HepG2 (cell line): Measurements from ENCODE around the gene NDE1. TPM values are rescaled to one million over a fixed set of nuclear protein-coding genes. Genes with fewer than 3 reads are reported as not detected.

Experiments
- AGO2 ChIP-seq: fragments of 200-400 bp; formaldehyde crosslinking; optimal IDR thresholded peaks from 2 replicates; pipeline ENCODE3; 2017; ENCODE audit warnings: mild to moderate bottlenecking, low read depth, low read length, moderate library complexity
- ERF ChIP-seq: IDR thresholded peaks from 2 replicates; pipeline ENCODE4 v1.6.1; 2018; ENCODE audit warnings: missing biosample characterization, missing genetic modification reagents
- FOXA1 ChIP-seq, 2 experiments: fragments of 450-650 bp in 1 of 2; sonication (generic) in 1 of 2; formaldehyde crosslinking in 1 of 2; IDR thresholded peaks; 2 replicates each; pipeline versions ENCODE4 v1.4.0 to v1.6.1; 2016 to 2020; ENCODE audit warnings: missing genetic modification reagents in 1 of 2
- KAT7 ChIP-seq: IDR thresholded peaks from 2 replicates; pipeline ENCODE4 v1.6.1; 2018; ENCODE audit warnings: borderline replicate concordance, missing compliant biosample characterization
- RARA ChIP-seq: IDR thresholded peaks from 2 replicates; pipeline ENCODE4 v1.6.1; 2016; ENCODE audit warnings: missing genetic modification reagents, missing compliant biosample characterization
- SKI ChIP-seq: fragments of 450-650 bp; IDR thresholded peaks from one replicate; pipeline ENCODE4 v1.6.1; 2018; ENCODE audit warnings: mild to moderate bottlenecking; ENCODE audit not compliant: partially characterized antibody
- TMF1 ChIP-seq: sonication (generic); formaldehyde crosslinking; IDR thresholded peaks from 2 replicates; pipeline ENCODE4 v1.8.1; 2022; ENCODE audit warnings: low read depth, missing genetic modification reagents
- ZFAT ChIP-seq: sonication (generic); formaldehyde crosslinking; conservative IDR thresholded peaks from 2 replicates; pipeline ENCODE4 v1.8.1; 2023; ENCODE audit warnings: missing genetic modification reagents, inconsistent platforms
- ZFYVE20 ChIP-seq: sonication (generic); formaldehyde crosslinking; IDR thresholded peaks from 2 replicates; pipeline ENCODE4 v1.8.0; 2023; ENCODE audit warnings: low read depth, mild to moderate bottlenecking, moderate library complexity, missing genetic modification reagents, borderline replicate concordance
- ZNF3 ChIP-seq: IDR thresholded peaks from 2 replicates; pipeline ENCODE4 v1.7.0; 2017; ENCODE audit warnings: inconsistent platforms
- ZNF564 ChIP-seq: sonication (generic); formaldehyde crosslinking; IDR thresholded peaks from 2 replicates; pipeline ENCODE4 v1.8.1; 2023; ENCODE audit warnings: mild to moderate bottlenecking, missing genetic modification reagents
- ZNF75D ChIP-seq: sonication (generic); formaldehyde crosslinking; IDR thresholded peaks from 2 replicates; pipeline ENCODE4 v1.8.1; 2023; ENCODE audit warnings: missing genetic modification reagents, mild to moderate bottlenecking, borderline replicate concordance
- ZNF883 ChIP-seq: sonication (generic); formaldehyde crosslinking; IDR thresholded peaks from 2 replicates; pipeline ENCODE4 v1.5.1; 2020; ENCODE audit warnings: mild to moderate bottlenecking, missing genetic modification reagents; ENCODE audit errors: not compliant biosample characterization
- polyA plus RNA-seq, 8 experiments: library from polyadenylated mRNA; depleted of rRNA in 3 of 8; stranded (reverse) in 7 of 8; unstranded in 1 of 8; fragments of >200 nt; fragmentation: Illumina TruSeq in 4 of 8; extraction: Trizol in 4 of 8; gene quantifications; 2 replicates each; pipeline versions ENCODE4 v1.2.1 to v1.2.3, GENCODE V29; 2011 to 2016; ENCODE audit warnings: low read depth in 4 of 8, missing spikeins in 1 of 8, mixed read lengths in 1 of 8; ENCODE audit not compliant: insufficient read depth in 1 of 8
- total RNA-seq, 5 experiments: library from RNA; depleted of rRNA; stranded (reverse); fragments of >200 nt; fragmentation: Illumina TruSeq; extraction: Trizol; gene quantifications; 2 replicates each; pipeline ENCODE4 v1.2.3, GENCODE V29; 2016; ENCODE audit warnings: low read depth in 1 of 5
- TF ChIP-seq, protein P1 (sequence below): sonication (generic); IDR thresholded peaks from 2 replicates; pipeline ENCODE4 v1.6.1; 2016; ENCODE audit warnings: low read depth, borderline replicate concordance
- TF ChIP-seq, protein P2 (sequence below): sonication (generic); formaldehyde crosslinking; IDR thresholded peaks from 2 replicates; pipeline ENCODE4 v1.5.0; 2020; ENCODE audit warnings: mild to moderate bottlenecking, missing genetic modification reagents, borderline replicate concordance
- TF ChIP-seq, protein P3 (sequence below): IDR thresholded peaks from 2 replicates; pipeline ENCODE4 v1.6.1; 2018; ENCODE audit warnings: missing genetic modification reagents
- TF ChIP-seq, protein P4 (sequence below): sonication (generic); formaldehyde crosslinking; IDR thresholded peaks from 2 replicates; pipeline ENCODE4 v1.4.0; 2020; ENCODE audit warnings: mild to moderate bottlenecking, low read depth, missing genetic modification reagents
- TF ChIP-seq, protein P5 (sequence below): sonication (generic); formaldehyde crosslinking; IDR thresholded peaks from 2 replicates; pipeline ENCODE4 v1.5.0; 2020; ENCODE audit warnings: missing genetic modification reagents

The NDE1 gene
- total and polyA plus RNA-seq, 2 of the 13 experiments (the other 11 are each of a cell fraction or from before 2014, with no cell fraction given): 40.9 to 72.5 TPM

DNA sequence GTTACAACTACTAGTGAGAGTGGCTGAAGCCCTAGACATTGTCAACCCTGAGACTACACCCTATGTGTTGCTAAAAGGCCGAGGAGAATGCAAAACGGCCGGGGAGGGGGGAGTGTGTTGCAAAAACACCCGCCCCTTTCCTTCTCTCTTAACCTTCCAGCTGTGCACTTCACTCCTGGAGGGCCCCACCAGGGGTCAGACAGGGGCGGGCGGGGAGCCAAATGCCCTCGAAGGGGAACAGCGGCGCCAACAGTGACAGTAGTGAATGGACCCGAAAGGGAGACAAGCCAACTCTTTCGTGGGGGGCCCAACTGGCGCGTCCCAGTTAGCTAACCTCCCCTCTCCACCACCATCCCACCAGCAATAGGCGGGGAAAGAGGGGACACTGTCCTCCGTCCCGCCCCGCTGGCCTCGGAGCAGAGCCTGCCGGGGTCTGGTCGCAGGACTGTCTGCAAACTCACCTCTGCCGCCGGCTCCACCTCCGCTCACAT lies 7.4 kb upstream of the NDE1 start (continued):
- TF ChIP-seq, protein P1, sequence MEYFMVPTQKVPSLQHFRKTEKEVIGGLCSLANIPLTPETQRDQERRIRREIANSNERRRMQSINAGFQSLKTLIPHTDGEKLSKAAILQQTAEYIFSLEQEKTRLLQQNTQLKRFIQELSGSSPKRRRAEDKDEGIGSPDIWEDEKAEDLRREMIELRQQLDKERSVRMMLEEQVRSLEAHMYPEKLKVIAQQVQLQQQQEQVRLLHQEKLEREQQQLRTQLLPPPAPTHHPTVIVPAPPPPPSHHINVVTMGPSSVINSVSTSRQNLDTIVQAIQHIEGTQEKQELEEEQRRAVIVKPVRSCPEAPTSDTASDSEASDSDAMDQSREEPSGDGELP: peak; percentile 97
- TF ChIP-seq ZNF3 (0 out of 2 replicates have a peak, but pooled peaks have one; percentile 29), ZNF564 (peak; percentile 83; the same call in 1 of the 2 replicates), SKI (peak; percentile 92), ZNF883 (peak; percentile 89), TMF1 (CRISPR knock-in tag) (peak; percentile 94), ZFYVE20 (CRISPR knock-in tag) (no peak), ZNF75D (CRISPR knock-in tag) (no peak), RARA (CRISPR knock-in tag) (peak; percentile 85), KAT7 (CRISPR knock-in tag) (peak; percentile 88; the same call in 1 of the 2 replicates), FOXA1 (IDR thresholded peaks at IDR 0.05) (no peak), FOXA1 (CRISPR knock-in tag; IDR thresholded peaks at IDR 0.05) (0 out of 2 replicates have a peak, but pooled peaks have one; percentile 4), AGO2 (no peak), ERF (CRISPR knock-in tag) (peak; percentile 87; the same call in 1 of the 2 replicates), ZFAT (CRISPR knock-in tag) (no peak)
- TF ChIP-seq, protein P2, sequence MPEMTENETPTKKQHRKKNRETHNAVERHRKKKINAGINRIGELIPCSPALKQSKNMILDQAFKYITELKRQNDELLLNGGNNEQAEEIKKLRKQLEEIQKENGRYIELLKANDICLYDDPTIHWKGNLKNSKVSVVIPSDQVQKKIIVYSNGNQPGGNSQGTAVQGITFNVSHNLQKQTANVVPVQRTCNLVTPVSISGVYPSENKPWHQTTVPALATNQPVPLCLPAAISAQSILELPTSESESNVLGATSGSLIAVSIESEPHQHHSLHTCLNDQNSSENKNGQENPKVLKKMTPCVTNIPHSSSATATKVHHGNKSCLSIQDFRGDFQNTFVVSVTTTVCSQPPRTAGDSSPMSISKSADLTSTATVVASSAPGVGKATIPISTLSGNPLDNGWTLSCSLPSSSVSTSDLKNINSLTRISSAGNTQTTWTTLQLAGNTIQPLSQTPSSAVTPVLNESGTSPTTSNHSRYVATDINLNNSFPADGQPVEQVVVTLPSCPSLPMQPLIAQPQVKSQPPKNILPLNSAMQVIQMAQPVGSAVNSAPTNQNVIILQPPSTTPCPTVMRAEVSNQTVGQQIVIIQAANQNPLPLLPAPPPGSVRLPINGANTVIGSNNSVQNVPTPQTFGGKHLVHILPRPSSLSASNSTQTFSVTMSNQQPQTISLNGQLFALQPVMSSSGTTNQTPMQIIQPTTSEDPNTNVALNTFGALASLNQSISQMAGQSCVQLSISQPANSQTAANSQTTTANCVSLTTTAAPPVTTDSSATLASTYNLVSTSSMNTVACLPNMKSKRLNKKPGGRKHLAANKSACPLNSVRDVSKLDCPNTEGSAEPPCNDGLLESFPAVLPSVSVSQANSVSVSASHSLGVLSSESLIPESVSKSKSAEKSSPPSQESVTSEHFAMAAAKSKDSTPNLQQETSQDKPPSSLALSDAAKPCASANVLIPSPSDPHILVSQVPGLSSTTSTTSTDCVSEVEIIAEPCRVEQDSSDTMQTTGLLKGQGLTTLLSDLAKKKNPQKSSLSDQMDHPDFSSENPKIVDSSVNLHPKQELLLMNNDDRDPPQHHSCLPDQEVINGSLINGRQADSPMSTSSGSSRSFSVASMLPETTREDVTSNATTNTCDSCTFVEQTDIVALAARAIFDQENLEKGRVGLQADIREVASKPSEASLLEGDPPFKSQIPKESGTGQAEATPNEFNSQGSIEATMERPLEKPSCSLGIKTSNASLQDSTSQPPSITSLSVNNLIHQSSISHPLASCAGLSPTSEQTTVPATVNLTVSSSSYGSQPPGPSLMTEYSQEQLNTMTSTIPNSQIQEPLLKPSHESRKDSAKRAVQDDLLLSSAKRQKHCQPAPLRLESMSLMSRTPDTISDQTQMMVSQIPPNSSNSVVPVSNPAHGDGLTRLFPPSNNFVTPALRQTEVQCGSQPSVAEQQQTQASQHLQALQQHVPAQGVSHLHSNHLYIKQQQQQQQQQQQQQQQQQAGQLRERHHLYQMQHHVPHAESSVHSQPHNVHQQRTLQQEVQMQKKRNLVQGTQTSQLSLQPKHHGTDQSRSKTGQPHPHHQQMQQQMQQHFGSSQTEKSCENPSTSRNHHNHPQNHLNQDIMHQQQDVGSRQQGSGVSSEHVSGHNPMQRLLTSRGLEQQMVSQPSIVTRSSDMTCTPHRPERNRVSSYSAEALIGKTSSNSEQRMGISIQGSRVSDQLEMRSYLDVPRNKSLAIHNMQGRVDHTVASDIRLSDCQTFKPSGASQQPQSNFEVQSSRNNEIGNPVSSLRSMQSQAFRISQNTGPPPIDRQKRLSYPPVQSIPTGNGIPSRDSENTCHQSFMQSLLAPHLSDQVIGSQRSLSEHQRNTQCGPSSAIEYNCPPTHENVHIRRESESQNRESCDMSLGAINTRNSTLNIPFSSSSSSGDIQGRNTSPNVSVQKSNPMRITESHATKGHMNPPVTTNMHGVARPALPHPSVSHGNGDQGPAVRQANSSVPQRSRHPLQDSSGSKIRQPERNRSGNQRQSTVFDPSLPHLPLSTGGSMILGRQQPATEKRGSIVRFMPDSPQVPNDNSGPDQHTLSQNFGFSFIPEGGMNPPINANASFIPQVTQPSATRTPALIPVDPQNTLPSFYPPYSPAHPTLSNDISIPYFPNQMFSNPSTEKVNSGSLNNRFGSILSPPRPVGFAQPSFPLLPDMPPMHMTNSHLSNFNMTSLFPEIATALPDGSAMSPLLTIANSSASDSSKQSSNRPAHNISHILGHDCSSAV (CRISPR knock-in tag): no peak
- TF ChIP-seq, protein P3, sequence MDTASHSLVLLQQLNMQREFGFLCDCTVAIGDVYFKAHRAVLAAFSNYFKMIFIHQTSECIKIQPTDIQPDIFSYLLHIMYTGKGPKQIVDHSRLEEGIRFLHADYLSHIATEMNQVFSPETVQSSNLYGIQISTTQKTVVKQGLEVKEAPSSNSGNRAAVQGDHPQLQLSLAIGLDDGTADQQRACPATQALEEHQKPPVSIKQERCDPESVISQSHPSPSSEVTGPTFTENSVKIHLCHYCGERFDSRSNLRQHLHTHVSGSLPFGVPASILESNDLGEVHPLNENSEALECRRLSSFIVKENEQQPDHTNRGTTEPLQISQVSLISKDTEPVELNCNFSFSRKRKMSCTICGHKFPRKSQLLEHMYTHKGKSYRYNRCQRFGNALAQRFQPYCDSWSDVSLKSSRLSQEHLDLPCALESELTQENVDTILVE (CRISPR knock-in tag): peak; percentile 87
- TF ChIP-seq, protein P4, sequence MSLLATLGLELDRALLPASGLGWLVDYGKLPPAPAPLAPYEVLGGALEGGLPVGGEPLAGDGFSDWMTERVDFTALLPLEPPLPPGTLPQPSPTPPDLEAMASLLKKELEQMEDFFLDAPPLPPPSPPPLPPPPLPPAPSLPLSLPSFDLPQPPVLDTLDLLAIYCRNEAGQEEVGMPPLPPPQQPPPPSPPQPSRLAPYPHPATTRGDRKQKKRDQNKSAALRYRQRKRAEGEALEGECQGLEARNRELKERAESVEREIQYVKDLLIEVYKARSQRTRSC (CRISPR knock-in tag): peak; percentile 61; the same call in 1 of the 2 replicates
- TF ChIP-seq, protein P5, sequence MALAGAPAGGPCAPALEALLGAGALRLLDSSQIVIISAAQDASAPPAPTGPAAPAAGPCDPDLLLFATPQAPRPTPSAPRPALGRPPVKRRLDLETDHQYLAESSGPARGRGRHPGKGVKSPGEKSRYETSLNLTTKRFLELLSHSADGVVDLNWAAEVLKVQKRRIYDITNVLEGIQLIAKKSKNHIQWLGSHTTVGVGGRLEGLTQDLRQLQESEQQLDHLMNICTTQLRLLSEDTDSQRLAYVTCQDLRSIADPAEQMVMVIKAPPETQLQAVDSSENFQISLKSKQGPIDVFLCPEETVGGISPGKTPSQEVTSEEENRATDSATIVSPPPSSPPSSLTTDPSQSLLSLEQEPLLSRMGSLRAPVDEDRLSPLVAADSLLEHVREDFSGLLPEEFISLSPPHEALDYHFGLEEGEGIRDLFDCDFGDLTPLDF (CRISPR knock-in tag): no peak
